Stimulated activated CD8-positive, alpha-beta memory T cell treated with anti-CD3 and anti-CD28 coated beads, Interleukin-15, amount 100 ng/mL, for 48 hours (primary cell): Measurements from ENCODE around the gene SUSD2.

Experiments
- DNase-seq, 2 donors: peaks; one replicate each; pipeline ENCODE4 v3.0.0-alpha.2; 2020; ENCODE audit warnings: low read depth in 2 of 2

The SUSD2 gene

DNA sequence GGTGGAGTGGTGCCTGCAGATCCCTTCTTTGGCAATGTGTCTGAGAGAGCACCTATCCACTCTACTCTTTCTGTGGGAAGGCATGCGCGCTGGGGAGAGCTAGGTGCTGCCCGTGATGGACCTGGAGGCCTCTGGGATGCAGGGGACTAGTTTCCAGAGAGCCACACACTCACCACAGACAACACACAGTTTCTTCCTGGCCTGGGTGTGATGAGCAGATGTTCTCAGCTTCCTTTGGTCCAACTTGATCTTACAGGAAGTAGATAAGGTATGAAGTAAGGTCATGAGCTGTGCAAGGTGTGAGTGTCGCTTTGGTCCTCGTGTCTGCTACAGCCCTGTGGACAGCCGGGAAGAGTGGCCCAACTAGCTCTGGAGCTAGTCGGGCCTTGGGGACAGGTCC, 27.3 kb upstream of the SUSD2 start:
- no peak for DNase-seq

DNA sequence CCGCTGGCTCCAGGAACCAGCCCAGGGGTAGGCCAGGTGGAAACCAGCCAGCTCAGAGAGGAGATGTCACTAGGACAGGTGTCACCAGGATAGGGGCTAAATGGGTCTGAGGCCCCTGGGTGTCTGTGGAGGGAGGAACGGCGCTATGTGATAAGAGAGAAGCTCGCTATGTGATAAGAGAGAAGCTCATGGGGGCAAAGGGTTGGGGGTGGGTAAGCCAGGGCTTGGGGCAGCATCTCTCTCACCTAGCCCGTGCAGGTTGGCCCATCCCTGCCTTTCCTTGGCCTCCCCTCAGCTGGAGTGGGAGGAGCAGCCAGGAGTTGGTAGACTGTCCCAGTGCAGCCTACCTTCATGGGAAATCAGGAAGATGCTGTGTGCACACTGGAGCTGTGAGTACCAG, 26.5 kb upstream of the SUSD2 start:
- no peak for DNase-seq

DNA sequence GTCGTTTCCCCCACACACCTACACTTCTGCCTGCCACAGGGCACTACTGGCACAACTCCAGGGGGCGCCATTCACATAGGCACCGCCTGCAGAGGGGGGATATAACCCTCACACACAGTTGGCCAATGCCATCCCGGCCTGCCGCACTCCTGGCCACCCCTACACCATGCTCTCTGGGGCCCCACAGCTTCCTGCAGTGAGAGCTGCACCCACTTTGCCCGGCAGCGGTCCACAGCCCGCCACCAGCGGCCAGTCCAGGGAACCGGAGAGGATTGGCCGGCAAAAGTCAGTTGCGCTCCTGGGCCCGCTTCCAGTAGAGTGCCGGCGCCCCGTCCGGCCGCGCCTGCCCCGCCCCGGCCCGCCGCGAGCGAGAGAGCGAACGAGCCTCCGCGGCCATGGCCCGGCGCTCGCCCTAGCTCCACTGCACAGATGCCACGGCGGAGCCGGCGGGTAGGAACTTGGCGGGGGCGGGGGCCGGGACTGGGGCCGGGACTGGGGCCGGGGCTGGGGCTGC, 25.6 kb upstream of the SUSD2 start:
- DNase-seq = peak; percentile 25 to 33

DNA sequence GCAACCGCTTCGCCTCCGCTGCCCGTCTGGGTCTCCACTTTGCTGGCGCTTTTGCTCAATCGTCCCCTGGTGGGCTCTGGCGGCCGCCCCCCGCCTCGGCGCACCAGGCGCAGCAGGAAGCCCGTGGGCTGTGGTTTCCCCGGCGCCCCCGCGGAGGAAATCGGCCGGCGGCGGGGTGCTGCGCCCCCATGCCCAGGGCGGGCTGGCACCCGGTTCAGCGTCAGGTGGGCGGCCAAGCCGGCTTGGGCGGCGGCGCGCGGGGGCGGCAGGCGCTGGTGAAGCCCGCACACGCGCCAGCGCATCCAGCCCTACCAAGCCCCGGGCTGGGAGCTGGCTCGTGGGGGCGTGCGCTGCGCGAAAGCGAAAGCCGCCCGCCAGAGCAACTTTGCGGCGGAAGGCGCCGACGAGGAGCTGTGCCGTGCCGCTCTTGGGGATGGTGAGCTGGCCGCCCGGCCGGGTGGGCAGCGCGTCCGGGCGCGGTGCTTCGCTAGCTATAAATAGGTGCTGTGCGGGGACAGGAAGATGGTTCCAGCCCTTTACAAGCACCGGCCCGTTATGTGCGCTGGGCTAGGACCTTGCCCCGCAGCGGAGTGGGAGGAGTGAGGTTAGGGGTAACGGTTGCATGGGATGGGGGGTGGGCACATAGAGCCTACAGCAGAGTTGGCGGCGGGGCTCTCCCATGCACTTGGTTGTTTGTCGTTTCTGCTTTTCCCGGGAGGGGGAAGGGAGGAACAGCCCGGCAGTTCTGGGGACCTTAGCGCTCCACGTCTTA, 25.0 kb upstream of the SUSD2 start:
- DNase-seq = peak; percentile 63 to 66

DNA sequence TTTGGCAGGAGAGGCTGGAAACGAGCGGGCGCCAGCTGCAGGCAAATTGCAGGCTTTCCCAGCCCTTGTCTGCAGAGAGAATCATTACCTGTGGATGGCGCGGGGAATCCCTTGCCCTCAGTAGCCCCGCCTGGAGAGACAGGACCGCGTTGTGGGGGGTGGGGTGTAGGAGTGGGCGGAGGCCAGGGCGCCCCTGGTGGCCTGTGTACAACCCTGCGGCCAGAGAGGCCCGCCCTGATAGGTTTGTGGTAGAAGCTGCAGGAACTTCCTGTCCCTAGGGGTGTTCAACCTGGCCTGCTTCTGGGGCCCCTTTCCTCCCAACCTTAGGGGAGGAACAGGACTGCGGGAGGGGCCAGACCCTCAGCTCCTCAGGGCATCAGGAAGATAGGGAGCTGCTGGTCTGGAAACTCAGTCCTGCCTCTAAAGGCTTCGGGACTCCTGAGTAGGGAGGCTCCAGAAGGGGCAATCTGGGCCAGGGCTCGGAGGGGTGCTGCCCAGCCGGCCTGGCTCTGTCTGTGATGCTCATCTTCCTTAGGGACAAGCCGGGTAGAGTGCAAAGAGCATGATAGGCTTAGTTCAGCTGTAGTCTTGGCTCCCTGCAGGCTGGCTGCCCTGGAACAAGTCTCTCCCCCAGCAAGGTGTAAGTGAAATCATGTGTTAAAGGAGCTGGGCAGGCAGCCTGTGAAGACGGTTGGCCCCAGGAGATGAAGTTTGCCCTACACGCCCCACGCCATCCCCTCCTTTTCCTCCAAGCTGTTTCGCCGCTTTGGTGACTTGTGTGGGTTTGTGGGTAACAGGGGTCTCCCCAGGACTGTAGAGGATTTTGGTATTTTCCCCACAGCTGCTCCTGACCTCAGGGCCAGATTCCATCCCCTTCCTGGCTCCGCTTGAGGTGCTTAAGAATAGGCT, 24.1 kb upstream of the SUSD2 start:
- DNase-seq = peak; percentile 79

DNA sequence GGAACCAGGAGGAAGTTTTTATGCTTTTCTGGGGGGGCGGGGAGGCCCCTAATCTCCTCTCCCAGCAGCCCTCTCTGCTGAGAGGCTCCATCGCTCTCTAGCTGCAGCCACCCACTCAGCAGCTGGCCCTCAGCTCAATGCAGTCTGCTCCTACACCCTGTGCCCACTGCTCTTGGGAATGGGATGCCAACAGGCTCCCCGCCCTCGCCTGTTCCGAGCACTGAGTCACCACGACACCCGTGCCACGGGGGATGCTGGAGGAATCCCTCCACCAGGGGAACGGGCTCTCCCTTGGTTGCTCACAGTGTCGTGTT, 23.5 kb upstream of the SUSD2 start:
- DNase-seq = no peak

DNA sequence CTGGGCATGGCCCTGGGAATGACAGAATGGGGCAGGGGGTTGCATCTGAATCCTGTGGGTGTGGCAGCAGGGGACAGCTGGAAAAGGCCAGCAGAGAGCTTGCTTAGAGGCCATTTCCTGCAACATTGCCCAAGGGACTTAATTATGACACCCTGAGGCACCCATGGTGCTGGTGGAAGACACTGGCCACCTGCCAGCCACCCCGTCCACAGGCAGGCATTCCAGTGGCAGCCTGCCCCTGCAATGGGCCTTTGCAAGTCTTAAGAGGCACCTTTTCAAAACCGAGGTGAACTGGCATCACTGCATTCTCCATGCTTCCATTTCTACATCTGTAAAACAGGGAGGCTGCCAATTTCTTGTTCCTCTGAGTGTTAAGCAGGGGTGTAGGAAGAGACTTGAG, 21.6 kb upstream of the SUSD2 start:
- DNase-seq = no peak

DNA sequence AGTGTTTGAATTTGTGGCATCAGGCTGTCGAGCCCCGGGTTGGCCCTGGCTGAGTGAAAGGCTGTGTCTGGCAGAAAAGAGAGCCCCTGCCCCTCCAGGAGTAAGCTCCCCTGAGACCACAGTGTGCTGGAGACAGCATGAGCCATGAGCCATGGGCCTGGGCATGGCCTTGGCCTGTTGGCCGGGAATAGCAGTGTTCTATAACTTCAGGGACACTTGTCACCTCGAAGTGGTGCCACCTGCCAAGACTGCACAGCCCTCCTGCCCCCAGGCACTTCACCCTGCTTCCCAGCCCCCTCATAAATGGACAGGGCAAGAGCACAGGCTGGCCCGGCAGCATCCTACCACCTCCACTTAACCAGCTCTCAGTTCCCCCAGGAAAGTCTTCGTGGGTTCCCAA, 20.7 kb upstream of the SUSD2 start:
- DNase-seq = no peak

DNA sequence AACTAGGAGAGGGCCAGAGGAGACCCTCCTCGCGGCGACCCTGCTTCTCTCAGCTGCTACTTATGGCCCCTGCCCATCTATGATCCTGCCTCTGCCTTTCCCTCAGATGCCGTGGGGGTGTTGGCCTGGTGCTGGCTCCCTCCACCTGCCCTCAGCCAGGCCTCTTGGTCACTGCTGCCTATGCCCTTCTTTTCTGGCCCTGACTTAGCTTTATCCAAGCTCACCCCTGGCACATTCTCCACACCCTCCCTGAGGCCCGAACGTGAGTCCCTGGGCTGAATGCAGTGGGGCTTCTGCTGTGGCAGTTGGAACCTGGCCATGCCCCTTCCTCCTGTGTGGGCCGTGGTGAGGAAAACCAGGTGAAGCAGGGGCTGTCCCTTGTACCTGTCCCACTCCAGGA, 19.8 kb upstream of the SUSD2 start:
- DNase-seq = no peak

DNA sequence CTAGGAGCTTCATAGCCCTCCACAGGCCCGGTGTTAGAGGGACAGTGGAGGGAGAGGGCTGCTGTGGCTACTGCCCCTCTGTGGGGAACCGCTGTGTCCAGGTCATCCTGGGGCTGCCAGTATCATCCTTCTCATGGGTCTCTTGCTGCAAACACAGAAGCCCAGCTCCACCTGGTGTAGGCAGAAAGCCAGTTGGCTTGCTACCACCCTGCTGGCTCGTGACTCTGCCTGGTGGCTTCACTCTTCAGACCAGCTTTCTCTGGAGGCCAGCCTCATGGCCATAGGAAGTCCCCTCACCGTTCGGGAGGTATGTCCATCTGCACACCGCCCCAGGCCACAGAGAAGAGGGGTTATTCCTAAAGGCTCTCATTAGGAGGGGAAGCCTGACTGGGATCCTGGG, 19.4 kb upstream of the SUSD2 start:
- DNase-seq = no peak

DNA sequence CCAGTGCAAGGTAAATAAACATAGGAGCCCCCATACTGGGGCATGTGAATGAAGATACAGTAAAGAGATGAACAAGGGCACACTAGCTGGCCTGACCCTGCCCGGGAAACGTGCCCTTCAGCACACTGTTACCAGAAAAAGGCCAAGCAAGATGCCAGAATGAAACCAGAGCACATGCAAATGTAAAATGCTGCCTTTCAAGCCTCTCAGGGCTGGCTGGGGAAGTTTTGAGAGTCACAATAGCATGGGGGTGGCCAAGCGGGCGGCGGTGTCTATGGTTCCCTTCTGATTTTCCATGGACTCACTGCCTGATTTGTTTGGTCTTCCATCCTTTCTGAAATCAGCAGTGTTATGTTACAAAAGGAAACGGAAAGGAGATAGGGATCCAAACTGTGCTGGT, 18.9 kb upstream of the SUSD2 start:
- no peak for DNase-seq

DNA sequence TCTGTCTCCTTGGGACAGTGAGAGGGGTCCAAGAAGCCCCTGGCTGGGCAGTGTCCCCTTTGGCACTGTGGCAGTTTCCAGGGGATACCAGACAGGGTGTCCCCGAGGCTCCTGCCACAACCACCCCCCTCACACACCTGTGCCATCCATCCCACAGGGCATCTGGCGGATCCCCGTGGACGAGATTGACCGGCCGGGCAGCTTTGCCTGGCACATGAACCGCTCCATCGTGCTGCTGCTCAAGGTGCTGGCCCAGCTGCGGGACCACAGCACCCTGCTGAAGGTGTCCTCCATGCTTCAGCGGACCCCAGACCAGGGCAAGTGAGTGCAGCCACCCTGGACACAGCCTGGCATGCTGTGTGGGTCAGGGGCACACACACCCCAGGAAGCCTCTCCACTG, 17.0 kb upstream of the SUSD2 start:
- DNase-seq = no peak

DNA sequence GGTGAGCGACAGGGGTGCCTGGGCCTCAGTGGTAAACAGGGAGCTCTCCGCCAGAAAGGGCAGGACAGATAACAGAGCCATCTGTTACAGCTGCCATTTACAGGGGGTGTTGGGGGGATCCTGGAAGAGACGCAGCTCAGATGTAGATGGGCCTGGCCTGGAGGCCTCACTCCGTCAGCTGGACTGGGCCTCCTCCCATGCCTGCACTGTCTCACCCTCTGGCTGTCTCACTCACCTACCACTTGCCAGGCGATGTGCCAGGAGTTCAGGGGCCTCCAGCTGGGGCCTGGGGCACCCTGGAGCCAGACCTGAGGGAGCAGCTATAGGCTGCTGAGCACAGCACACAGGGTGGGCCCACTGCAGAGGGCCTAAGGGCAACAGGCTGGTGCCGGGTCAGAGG, 16.3 kb upstream of the SUSD2 start:
- DNase-seq = no peak

DNA sequence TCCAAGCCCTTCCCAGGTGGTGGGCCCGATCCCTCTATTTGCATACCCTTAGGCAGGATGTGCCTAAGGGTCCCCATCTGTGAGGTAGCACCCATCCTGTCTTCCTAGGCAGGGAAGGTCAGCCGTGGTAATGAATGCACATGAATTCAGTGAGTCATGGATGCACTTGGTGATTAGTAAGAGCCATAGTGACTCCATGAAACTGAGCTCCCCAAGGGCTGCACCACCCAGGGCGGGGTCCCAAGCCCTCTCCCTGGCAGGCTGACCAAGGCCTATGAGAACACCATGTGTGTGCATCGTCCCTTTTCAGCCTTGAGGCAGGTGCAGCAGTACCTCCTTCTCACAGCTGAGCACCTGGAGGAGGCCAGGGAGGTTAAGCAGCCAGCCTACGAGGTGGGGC, 15.6 kb upstream of the SUSD2 start:
- DNase-seq = no peak

DNA sequence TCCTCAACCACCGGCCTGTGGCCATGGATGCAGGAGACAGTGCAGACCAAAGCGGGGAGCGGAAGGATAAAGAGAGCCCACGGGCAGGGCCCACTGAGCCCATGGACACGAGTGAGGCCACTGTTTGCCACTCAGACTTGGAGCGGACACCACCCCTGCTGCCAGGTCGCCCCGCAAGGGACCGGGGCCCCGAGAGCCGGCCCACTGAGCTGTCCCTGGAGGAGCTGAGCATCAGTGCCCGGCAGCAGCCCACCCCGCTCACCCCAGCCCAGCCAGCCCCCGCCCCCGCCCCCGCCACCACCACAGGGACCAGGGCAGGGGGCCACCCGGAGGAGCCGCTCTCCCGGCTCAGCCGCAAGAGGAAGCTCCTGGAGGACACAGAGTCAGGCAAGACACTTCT, 14.5 kb upstream of the SUSD2 start:
- no peak for DNase-seq

DNA sequence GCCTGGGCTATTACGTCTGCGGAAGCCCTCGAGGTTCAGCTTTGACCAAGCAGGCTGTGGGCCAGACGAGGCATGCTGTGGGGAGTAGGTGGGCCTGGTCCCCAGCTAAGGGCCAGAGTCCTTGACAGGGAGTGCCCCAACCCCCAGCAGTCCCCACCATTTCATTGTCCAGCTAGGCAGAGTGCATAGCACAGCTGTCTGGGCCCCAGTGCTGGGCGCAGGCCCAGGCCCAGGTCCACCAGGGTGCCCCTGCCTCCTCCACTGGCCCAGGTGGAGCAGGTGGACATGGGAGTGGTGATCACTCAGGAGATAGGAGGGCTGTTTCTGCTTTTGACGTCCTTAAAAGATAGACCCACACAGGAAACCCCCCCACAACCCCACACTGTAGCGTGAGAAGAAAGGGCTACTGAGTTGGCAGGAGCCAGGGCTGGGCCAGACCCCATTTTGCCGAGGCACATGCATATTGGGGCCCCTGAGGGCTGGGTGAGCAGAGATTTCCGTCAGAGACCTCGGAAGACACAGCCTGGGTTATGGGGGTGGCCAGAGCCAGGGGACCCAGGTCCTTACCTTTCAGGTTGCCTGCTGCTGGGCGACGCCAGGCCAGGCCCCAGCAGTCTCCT, 11.7 kb upstream of the SUSD2 start:
- DNase-seq = no peak

DNA sequence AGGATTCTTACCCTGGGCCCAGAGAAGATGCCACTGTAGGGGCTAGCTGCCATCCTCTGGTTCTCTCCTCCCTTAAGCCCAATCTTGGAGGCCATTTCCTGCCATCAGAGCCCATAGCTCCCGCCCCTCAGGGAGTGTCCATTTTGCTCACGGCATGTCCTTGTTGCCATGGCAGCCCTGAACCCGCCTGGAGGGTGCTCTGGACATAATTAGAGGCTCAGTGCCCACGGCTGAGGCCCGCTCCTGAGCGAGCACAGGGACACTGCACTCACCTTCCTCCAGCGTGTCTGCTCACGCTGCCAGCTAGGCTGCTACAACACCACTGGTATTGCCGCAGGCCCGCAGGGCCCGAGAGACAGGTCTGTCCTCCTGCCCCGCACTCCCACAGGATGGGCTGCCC, 11.1 kb upstream of the SUSD2 start:
- DNase-seq = no peak

DNA sequence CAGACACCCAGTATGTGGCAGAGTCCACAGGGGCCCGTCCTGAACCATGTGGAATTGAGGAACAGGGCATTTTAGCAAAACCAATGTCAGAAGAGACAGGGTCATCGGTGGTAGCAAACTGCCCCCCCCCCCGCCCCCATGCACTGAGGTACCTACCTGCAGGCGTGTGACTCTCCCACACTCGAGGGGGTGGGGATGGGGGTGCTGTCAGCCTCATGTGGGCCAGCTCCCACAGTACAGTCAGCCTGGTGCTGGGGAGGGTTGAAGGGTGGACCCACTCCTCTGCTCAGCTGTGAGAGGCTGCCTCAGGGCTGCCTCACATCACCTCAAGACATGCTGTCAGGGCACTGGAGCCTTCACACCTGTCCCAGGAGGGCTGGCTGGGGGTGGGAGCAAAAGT, 10.7 kb upstream of the SUSD2 start:
- no peak for DNase-seq

DNA sequence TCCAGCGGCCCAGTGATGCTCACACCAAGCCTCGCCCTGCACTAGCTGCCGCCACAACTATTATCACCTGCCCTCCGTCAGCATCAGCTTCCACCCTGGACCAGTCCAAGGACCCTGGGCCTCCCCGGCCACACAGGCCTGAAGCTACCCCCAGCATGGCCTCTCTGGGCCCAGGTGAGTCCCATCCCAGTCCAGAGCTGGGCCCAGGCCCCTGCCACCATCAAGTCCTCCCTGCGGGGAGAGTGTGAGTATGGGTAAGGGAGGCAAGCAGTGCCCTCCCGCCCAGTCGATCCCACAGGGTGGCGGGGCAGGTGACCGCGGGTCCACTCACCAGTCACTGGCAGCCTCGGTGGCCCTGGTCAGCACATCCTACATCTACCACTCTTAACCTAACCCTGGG, 9.5 kb upstream of the SUSD2 start:
- DNase-seq = no peak

DNA sequence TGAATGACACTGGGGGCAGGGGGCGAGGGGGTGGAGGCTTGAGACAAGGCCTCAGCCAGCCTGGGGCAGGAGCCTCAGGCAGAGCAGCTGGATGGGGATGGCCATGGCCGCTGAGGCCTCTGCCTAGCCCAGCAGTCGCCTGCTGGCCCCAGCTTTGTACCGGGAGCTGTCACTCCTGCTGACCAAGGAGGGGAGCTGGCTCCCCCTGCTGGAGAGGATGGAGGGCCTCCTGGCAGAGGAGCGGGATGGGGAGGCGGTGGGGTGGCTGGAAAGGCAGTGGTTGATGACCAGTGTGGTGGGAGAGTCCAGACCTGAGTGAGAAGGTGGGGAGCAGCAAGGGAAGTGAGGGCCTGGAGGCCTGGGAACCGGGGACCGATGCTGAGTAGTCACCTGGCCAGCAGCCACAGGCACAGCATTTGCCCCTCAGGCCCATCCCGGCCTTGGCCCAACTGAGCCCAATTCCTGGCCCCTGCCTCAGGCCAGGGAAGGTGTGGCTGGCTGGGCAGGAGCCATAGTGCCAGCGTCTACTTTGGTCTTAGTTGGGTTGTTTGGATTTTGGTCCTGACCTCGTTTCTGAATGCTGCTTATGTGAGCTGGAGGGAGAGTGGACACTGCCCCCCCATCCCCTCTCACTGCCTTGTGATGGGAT, 6.0 kb upstream of the SUSD2 start:
- peak; percentile 40 to 50 for DNase-seq

DNA sequence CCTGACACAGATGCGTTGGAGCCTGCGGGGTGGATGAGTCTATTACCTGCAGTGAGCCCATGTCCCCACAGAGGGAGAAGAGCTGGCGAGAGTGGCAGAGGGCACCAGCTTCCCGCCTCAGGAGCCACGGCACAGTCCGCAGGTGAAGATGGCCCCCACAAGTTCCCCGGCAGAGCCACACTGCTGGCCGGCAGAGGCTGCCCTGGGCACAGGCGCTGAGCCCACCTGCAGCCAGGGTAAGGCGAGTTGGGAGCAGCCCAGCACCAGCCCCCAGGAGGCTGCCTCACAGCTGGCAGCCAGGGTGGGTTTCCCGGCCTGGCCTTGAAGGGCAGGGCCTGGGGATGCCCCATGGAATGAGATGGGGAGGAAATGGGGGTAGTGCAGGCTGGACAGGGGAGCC, 5.2 kb upstream of the SUSD2 start:
- DNase-seq = no peak

DNA sequence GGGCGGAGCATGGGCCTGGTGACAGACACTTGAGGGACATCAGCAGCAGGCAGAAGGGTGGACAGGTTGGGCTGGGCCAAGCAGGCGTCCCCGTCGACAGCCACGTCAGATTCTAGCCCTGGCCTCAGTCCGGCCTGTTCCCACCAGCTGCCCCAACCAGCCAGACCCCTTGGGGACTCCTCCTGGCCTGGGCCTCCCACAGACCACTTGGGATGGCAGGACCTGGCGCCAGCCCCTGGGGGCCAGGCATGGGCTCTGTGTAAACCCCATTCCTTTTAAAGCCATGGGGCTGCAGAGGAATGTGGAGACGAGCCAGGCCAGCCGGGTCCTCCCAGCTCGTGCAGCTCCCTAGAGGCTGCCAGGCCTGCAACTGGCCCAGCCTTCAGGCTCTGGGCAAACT, 4.7 kb upstream of the SUSD2 start:
- DNase-seq = no peak
